ENCODE data around the gene ZNF436. TPM values are rescaled to one million over a fixed set of nuclear protein-coding genes. Genes with fewer than 3 reads are reported as not detected.
A peak's percentile ranks its signal among the peaks of the same experiment; 100 is the strongest.

The ZNF436 gene
- total RNA-seq, 2 experiments from 2014 or later: 5.3 to 6.6 TPM

DNA sequence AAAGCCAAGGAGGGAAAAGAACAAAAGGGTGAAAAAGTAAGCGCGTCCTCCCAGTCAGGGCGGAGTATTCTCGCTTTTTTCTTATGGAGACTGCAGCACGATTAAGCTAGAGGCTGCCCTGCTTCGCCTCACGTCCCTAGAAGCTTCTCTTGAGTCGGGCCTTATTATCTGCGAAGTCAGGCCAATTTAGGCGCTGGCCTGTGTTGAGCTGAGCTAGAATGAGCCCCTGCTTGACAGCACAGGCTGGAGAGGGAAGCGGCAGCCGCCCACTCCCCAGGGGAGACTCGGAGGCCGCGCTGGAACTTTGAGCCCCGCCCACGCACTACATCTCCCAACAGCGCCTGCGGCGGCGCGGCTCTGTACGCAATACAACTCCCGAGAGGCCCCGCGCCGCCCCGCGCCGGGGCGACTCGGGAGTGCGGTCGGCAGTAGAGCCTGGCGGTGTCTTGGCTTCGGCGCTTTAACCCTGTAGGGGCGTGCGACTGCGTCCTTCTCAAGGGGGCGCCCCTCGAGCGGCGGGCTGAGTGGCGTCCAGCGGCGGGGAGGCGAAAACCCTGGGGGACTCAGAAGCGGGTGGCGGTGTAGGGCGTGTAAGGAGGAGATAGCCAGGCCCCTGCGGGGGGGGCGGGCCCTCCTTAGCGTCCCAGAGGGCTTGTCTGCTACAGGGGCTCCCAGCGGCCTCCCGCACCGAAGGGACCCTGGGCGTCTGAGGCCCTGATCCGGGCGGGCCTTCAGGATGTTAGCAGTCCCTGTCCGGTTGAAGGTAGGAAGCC, 888 bp downstream of the ZNF436 start:
- no peaks in the 10 kb centered on the region for H3K27me3 Mint-ChIP-seq
- H3K4me3 Mint-ChIP-seq: peak overlapping the region; percentile 91
- H3K4me1 Mint-ChIP-seq: peaks cover 30% of the 10 kb centered on the region
- CTCF ChIA-PET: interaction anchor here (1.1 to 2.4 kb wide), 5 partner anchors 18 to 160 kb away, joined by 3 to 16 read pairs (median 4); partner anchors contain the start of gene HNRNPR
- peak overlapping the region; percentile 98 for H3K27ac Mint-ChIP-seq
- DNase-seq (peak; percentile 90), ATAC-seq (peak; percentile 82)
- peaks cover 34% of the 10 kb centered on the region for H3K36me3 Mint-ChIP-seq
- peaks cover 8% of the 10 kb centered on the region for H3K9me3 Mint-ChIP-seq (ENCODE audit: low read depth)

DNA sequence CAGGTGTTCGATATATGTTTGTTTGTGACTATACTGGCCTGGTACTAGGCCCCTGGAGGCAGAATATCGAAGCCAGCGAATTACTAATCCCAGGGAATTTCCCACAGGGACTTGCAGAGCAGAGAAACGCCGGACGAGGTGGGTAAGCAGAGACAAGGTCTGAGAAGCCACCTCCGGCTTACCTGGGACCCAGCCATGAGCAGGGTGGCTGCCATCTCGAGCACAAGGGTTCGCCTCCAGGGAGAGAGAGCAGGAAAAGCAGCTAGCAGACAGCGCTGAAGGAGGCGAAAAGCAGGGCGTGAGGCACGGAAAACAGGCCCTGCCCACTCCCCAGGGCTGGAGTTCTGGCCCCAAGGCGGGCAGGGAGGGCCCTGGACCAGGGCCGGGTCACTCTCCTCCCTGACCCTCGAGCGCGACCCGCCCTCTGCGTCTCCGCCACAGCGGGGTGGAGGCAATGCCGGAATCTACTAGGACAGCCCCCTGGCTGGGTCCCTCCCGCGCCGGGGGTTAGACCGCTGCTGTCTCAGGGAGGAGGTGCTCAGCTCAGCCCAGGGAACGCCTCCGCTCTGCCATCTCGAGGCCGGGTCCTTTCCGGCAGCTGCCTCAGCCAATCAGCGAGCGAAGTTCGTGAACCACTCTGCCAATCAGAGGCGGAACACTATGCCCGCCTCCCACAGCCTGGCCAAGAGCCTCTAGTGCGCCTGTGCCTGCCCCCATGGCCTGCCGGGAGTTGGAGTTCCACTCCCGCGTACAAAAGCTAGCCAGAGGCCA, 1.7 kb downstream of the ZNF436 start:
- peaks cover 30% of the 10 kb centered on the region for H3K4me1 Mint-ChIP-seq

DNA sequence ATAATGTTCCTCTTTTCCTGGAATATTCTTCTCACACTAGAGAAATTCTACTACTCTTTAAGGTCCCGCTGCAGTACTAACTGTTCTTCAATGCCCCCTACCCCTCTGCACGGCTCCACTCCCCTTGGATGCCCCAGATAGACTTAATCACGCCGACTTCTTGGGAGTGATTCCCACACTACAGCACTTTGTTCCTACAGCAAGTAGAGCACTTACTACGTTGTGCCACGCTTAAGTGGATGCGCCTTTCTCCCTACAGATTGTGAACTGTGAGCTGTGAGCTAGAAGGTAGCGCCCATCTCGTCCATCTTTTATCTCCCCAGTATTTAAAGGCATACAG, 2.2 kb downstream of the ZNF436 start:
- no peak for DNase-seq
- no peaks in the 10 kb centered on the region for H3K27me3 Mint-ChIP-seq
- no peak for ATAC-seq
- H3K27ac Mint-ChIP-seq: peak overlapping the region; percentile 98
- H3K9me3 Mint-ChIP-seq (ENCODE audit: low read depth): peaks cover 14% of the 10 kb centered on the region
- peaks cover 46% of the 10 kb centered on the region for H3K36me3 Mint-ChIP-seq
- peak overlapping the region; percentile 91 for H3K4me3 Mint-ChIP-seq
- CTCF ChIA-PET: interaction anchor here (0.8 to 2.4 kb wide), 7 partner anchors 16 to 783 kb away, joined by 3 to 16 read pairs (median 4); partner anchors contain the start of gene HNRNPR
- peaks cover 30% of the 10 kb centered on the region for H3K4me1 Mint-ChIP-seq

More for the DNA sequence above, 1.7 kb downstream of the ZNF436 start:
- Mint-ChIP-seq H3K27me3 (no peaks in the 10 kb centered on the region), H3K9me3 (ENCODE audit: low read depth) (peaks cover 9% of the 10 kb centered on the region), H3K27ac (peak overlapping the region; percentile 98), H3K4me3 (peak overlapping the region; percentile 91), H3K36me3 (peaks cover 41% of the 10 kb centered on the region)
- CTCF ChIA-PET: interaction anchor here (0.8 to 2.4 kb wide), 7 partner anchors 17 to 782 kb away, joined by 3 to 16 read pairs (median 4); partner anchors contain the start of gene HNRNPR
- DNase-seq (peak; percentile 99), ATAC-seq (peak; percentile 93)

DNA sequence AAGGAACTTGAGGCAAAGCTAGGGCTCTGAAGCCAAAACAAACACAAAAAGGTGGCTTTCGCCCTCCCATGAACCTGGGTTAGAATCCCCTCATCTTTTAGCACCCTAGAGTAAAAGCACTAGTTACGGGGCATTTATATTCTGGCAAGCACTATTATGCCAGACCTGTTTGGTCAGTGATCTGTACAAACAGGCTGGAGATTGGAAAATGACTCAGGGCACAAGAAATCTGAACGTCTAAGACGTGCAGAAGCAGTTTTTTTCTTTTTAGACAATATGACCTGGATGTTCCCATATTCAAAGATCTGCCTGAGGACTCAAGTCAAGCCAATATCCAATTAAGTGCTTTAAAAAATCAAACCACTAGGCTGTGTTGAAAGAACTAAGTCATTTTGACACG, 3.0 kb downstream of the ZNF436 start:
- Mint-ChIP-seq H3K27ac (no peak overlapping the region), H3K36me3 (peaks cover 54% of the 10 kb centered on the region), H3K4me1 (peaks cover 30% of the 10 kb centered on the region), H3K27me3 (no peaks in the 10 kb centered on the region), H3K4me3 (peak overlapping the region; percentile 91), H3K9me3 (ENCODE audit: low read depth) (peaks cover 21% of the 10 kb centered on the region)
- DNase-seq (no peak), ATAC-seq (no peak)
- CTCF ChIA-PET: interaction anchor here (1.2 to 2.4 kb wide), 3 partner anchors 20 to 22 kb away, joined by 4 to 16 read pairs (median 5); partner anchors contain the start of gene HNRNPR

DNA sequence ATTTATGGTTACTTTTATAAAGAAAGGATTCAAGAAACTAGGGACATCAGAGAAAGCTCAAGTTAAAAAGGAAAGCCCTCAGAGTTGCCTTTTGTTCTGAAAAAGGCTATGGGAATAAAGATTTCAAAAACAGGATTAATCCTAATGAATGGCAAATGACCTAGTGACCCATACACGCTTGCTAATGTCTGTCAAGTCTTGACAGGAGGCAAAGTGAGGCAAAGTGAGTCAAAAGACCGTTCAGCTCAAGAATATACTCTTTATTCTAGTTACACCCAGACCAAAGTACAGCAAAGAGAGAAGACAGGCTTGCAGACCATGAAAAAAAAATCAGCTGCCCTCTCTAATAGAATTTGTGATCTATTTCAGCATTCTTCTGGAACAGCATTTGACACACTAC, 3.5 kb downstream of the ZNF436 start:
- no peak overlapping the region for H3K27ac Mint-ChIP-seq
- DNase-seq (no peak), ATAC-seq (no peak)
- H3K36me3 Mint-ChIP-seq: peaks cover 59% of the 10 kb centered on the region
- no peaks in the 10 kb centered on the region for H3K27me3 Mint-ChIP-seq
- peaks cover 30% of the 10 kb centered on the region for H3K4me1 Mint-ChIP-seq
- peak overlapping the region; percentile 6 for H3K4me3 Mint-ChIP-seq
- peaks cover 26% of the 10 kb centered on the region for H3K9me3 Mint-ChIP-seq (ENCODE audit: low read depth)
- CTCF ChIA-PET: interaction anchor here (1.2 to 1.6 kb wide), 3 partner anchors 15 to 21 kb away, joined by 3 to 5 read pairs (median 4); partner anchors contain the start of gene HNRNPR

DNA sequence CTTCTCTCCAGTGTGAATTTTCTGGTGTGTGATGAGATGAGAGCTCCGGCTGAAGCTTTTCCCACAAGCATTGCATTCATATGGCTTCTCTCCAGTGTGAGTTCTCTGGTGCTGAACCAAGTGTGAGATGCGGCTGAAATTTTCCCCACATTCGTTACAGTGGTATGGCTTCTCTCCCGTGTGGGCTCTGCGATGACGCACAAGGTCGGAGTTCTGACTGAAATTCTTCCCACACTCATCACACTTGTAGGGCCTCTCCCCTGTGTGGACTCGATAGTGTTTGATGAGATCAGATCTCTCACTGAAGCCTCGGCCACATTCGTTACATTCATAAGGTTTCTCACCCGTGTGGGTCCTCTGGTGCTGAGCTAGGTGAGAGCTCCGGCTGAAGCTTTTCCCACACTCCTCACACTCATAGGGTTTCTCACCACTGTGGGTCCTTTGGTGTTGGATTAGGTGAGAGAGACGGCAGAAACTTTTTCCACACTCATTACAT, 7.4 kb downstream of the ZNF436 start:
- Mint-ChIP-seq H3K36me3 (peaks cover 78% of the 10 kb centered on the region), H3K4me1 (peaks cover 8% of the 10 kb centered on the region), H3K4me3 (no peak overlapping the region), H3K27ac (no peak overlapping the region), H3K9me3 (ENCODE audit: low read depth) (peaks cover 42% of the 10 kb centered on the region), H3K27me3 (no peaks in the 10 kb centered on the region)
- ATAC-seq: no peak
- CTCF ChIA-PET: interaction anchor here (0.8 to 0.9 kb wide), 2 partner anchors 12 to 23 kb away, joined by 3 read pairs; no protein-coding TSS in a partner anchor
- no peak for DNase-seq

DNA sequence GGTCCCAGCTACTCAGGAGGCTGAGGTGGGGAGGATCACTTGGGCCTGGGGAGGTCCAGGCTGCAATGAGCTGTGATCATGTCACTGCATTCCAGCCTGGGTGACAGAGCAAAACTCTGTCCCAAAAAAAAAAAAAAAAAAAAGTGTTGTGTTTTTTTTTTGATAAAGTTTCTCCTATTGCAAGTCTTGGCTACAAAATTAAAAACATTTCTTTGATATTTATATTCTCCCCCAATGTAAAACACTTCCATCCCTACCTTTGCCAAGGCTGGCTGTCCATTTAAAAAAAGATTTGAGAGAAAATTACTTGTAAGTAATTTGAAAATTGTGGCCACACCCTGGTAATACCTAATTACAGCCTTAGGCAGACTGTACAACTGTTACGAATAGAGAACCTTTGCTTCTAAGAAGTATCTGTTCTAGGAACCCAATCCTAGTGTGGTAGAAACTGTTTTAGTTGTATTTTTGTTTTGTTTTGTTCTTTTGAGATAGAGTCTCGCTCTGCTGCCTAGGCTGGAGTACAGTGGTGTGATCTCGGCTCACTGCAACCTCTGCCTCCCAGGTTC, 11.2 kb downstream of the ZNF436 start:
- H3K27ac Mint-ChIP-seq: no peak overlapping the region
- CTCF ChIA-PET: no interaction called here
- H3K4me1 Mint-ChIP-seq: peaks cover 4% of the 10 kb centered on the region
- DNase-seq (no peak), ATAC-seq (no peak)
- H3K9me3 Mint-ChIP-seq (ENCODE audit: low read depth): peaks cover 45% of the 10 kb centered on the region
- no peaks in the 10 kb centered on the region for H3K27me3 Mint-ChIP-seq
- no peak overlapping the region for H3K4me3 Mint-ChIP-seq
- peaks cover 52% of the 10 kb centered on the region for H3K36me3 Mint-ChIP-seq

DNA sequence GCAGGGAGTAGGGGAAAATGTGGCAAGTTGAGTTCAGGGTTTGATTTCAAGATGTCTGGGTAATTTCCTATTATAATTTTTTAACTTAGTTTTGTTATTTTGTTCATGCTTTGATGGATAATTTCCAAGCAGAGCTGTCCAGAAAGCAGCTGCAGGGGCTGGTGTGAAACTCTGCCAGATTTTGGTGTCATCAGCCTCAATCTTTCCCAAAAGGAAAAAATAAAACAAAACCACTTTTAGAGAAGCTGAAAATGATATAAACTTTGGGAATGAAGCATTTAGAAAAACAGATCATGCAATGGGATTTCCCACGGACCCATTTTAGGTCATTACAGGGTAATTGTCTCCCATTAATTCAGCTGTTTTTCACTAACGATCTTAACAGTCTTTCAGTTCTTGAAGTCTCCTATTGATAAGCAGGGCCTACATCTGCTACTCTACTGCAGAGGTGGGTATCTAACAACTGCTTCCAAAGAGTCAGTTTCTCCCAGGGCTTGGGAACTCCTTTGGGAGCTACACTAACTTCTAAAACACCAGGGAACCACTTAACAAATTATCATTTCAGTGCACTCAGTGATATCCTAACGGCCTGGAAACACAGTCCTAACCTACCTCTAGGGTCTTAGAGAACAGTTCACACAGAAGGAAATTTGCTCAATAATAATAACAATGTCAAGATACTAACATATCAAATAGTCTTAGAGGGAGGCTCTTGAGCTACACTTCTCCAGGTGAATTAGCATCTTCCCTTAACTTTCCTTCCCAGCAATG, 12.3 kb downstream of the ZNF436 start:
- no peaks in the 10 kb centered on the region for H3K27me3 Mint-ChIP-seq
- H3K4me3 Mint-ChIP-seq: no peak overlapping the region
- no peak for DNase-seq
- no peak overlapping the region for H3K27ac Mint-ChIP-seq
- peaks cover 43% of the 10 kb centered on the region for H3K36me3 Mint-ChIP-seq
- H3K4me1 Mint-ChIP-seq: peaks cover 4% of the 10 kb centered on the region
- CTCF ChIA-PET: interaction anchor here (1.3 kb wide), 1 partner anchor 13 kb away, joined by 4 read pairs; the partner anchor contains the start of gene HNRNPR
- peaks cover 40% of the 10 kb centered on the region for H3K9me3 Mint-ChIP-seq (ENCODE audit: low read depth)
- no peak for ATAC-seq

DNA sequence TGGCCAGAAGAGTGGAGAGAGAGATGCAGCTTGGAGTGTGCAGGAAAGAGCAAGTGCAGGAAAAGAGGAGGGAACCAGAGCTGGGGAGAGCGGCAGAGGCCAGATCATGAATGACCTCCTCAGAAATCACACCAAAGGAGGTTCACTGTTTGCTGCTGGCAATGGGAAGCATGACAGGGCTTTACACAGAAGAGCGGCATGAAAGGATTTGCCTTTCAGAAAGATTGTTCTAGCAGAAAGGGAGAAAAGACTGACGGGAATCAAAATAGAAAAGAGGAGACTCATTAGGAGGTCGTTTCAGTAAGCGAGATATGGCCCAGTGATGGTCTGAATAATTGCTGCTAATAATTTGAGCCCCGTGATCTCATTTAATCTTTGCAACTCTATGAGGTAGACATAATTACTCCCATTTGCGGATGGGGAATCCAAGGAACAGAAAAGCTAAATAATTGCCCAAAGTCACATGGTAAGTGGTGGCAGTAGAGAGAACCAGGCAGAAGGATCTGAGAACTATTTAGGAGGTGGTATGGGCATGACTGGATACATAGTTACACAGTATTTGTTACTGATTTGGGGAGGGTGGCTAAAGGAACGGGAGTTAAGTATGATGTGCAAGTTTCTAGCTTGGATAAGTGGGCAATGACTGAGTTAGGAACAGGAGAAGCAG, 13.0 kb downstream of the ZNF436 start:
- H3K4me1 Mint-ChIP-seq: peaks cover 4% of the 10 kb centered on the region

DNA sequence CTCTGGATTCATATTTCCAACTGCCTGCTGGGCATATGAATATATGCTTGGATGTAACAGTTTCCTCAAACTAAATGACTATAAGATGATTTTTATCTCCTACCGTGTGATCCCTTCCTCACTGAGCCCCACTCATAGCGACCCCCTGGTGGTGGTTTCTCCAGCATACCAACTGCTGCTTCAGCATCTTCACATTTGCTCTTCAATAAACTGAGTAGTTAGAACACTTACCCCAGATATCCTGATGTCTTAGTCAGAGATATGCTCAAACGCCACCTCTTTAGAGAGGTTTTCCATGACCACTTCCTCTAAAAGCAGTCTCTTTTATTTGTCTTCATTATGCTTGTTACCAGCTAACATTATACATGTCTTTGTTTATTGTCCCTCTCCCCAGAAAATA, 15.4 kb downstream of the ZNF436 start:
- CTCF ChIA-PET: interaction anchor here (0.7 kb wide), 1 partner anchor 71 kb away, joined by 5 read pairs; no protein-coding TSS in a partner anchor
- Mint-ChIP-seq H3K27me3 (no peaks in the 10 kb centered on the region), H3K27ac (no peak overlapping the region), H3K9me3 (ENCODE audit: low read depth) (peaks cover 17% of the 10 kb centered on the region), H3K4me1 (peaks cover 4% of the 10 kb centered on the region), H3K4me3 (no peak overlapping the region), H3K36me3 (peaks cover 13% of the 10 kb centered on the region)
- no peak for DNase-seq
- ATAC-seq: peak; percentile 30

More for the DNA sequence above, 13.0 kb downstream of the ZNF436 start:
- Mint-ChIP-seq H3K4me3 (no peak overlapping the region), H3K27ac (no peak overlapping the region), H3K9me3 (ENCODE audit: low read depth) (peaks cover 34% of the 10 kb centered on the region), H3K36me3 (peaks cover 36% of the 10 kb centered on the region), H3K27me3 (no peaks in the 10 kb centered on the region)
- CTCF ChIA-PET: interaction anchor here (1.3 kb wide), 1 partner anchor 12 kb away, joined by 4 read pairs; the partner anchor contains the start of gene HNRNPR
- DNase-seq: no peak
- no peak for ATAC-seq

DNA sequence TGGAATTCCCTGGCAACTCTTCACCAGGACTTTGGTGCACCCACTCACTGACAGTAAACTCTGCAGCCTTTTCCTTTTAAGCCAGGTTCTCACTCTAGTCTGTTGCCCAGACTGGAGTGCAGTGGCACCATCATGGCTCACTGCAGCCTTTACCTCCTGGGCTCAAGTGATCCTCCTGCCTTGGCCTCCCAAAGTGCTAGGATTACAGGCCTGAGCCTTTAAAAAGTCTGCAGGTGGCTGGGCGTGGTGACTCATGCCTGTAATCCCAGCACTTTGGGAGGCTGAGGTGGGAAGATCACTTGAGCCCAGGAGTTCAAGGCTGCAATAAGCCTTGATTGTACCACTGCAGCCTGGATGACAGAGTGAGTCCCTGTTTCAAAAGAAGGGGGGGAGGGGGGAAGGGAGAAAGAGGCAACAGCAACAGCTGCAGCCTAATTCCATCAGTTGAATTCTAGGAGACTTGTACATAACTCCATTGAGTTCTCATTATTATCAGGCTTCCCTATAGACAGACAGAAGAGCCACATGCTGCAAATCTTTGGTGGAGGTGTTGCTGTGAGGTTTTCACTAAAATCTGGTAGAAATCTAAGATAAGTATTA, 17.4 kb downstream of the ZNF436 start:
- no peaks in the 10 kb centered on the region for H3K27me3 Mint-ChIP-seq
- no peak overlapping the region for H3K4me3 Mint-ChIP-seq
- H3K27ac Mint-ChIP-seq: no peak overlapping the region
- CTCF ChIA-PET: no interaction called here
- no peak for ATAC-seq
- peaks cover 13% of the 10 kb centered on the region for H3K9me3 Mint-ChIP-seq (ENCODE audit: low read depth)
- H3K36me3 Mint-ChIP-seq: peaks cover 10% of the 10 kb centered on the region
- peaks cover 4% of the 10 kb centered on the region for H3K4me1 Mint-ChIP-seq
- no peak for DNase-seq
